Thyroid gland (tissue), 4 donors: Measurements from ENCODE around the gene CATSPER1. TPM values are rescaled to one million over a fixed set of nuclear protein-coding genes. Genes with fewer than 3 reads are reported as not detected.

ENCODE experiments used
- DNase-seq, 2 donors: peaks; one replicate each; pipeline ENCODE4 v3.0.0-alpha.2; 2019
- H3K27ac ChIP-seq, 3 donors: fragments of 200-600 bp; sonication (generic); 1 replicate in 2 of 3; 2 replicates in 1 of 3; pipeline ENCODE4 v1.5.1; 2016 to 2019; ENCODE audit warnings: mild to moderate bottlenecking in 1 of 3, moderate library complexity in 1 of 3
- H3K27me3 ChIP-seq: fragments of 200-600 bp; sonication (generic); one replicate; pipeline ENCODE4 v1.5.1; 2019
- H3K36me3 ChIP-seq, 2 donors: fragments of 200-600 bp; sonication (generic); one replicate each; pipeline ENCODE4 v1.5.1; 2016 to 2019
- H3K4me1 ChIP-seq, 2 donors: fragments of 200-600 bp; sonication (generic); one replicate each; pipeline ENCODE4 v1.5.1; 2017 to 2019
- H3K4me3 ChIP-seq, 3 donors: fragments of 200-600 bp; sonication (generic); replicated peaks in 1 of 3; 1 replicate in 2 of 3; 2 replicates in 1 of 3; pipeline ENCODE4 v1.5.1; 2016; ENCODE audit warnings: mild to moderate bottlenecking in 1 of 3
- H3K9me3 ChIP-seq: fragments of 200-600 bp; sonication (generic); one replicate; pipeline ENCODE4 v1.5.1; 2017
- CTCF ChIP-seq, 6 experiments: fragments of 200-600 bp in 3 of 6; fragments of 450-650 bp in 3 of 6; sonication (generic) in 3 of 6; IDR thresholded peaks; one replicate each; pipeline ENCODE4 v1.5.1; 2016 to 2019; ENCODE audit warnings: antibody characterized with exemption in 6 of 6, mild to moderate bottlenecking in 2 of 6, inconsistent platforms in 1 of 6, moderate library complexity in 1 of 6
- POLR2A ChIP-seq, 2 donors: fragments of 450-650 bp; IDR thresholded peaks; one replicate each; pipeline ENCODE4 v1.6.1; 2017; ENCODE audit warnings: antibody characterized with exemption in 2 of 2, mild to moderate bottlenecking in 2 of 2, moderate library complexity in 1 of 2
- WGBS, 2 donors: methylation state at CpG; one replicate each; pipeline ENCODE4 v1.1.5; 2017; 5-methylcytosine and 5-hydroxymethylcytosine counted together
- intact Hi-C: fragments of 100-400 bp; cut with DNase I; formaldehyde crosslinking; loops from one replicate; pipeline ENCODE4 v1.15.1; 2023
- total RNA-seq, 4 donors: library from RNA; depleted of rRNA; stranded (reverse); fragments of >200 nt; gene quantifications; one replicate each; pipeline ENCODE4 v1.2.3, GENCODE V29; 2016

The CATSPER1 gene
- not detected for total RNA-seq

- DNase-seq: no peak
- no peak within 1 kb of the TSS for H3K27ac ChIP-seq
- 90 to 93% methylated on average over 18 of the region's 18 CpGs for WGBS, 2 donors
- H3K36me3 ChIP-seq: no peaks in the 10 kb centered on the region
- no peak within 1 kb of the TSS for H3K4me3 ChIP-seq
- intact Hi-C loops: no loop called here
- TF ChIP-seq POLR2A (IDR thresholded peaks at IDR 0.05) (no peak), CTCF (IDR thresholded peaks at IDR 0.05) (no peak)
- H3K27me3 ChIP-seq: no peaks in the 10 kb centered on the region
- H3K4me1 ChIP-seq: peaks cover 0 to 9% of the 10 kb centered on the region in 2 donors
- no peaks in the 10 kb centered on the region for H3K9me3 ChIP-seq
Measured at GRCh38 chr11:66026017-66026529, at the start of gene CATSPER1. TSS of gene CATSPER1 (minus strand) at chr11:66026479. CDS start at chr11:66026379, 100 bp downstream.

GRCh38 chr11:66075273-66075672, 49.0 kb upstream of the CATSPER1 start:
- intact Hi-C loops: loop anchor here (10.0 kb wide), 1 partner anchor 140 kb away; no protein-coding TSS in a partner anchor
- no peaks in the 10 kb centered on the region for H3K27me3 ChIP-seq
- WGBS, 2 donors: 94 to 97% methylated on average over 4 of the region's 4 CpGs
- DNase-seq: no peak
- peaks cover 19 to 26% of the 10 kb centered on the region in 2 donors for H3K4me1 ChIP-seq
- no peak overlapping the region for H3K27ac ChIP-seq
- TF ChIP-seq CTCF (IDR thresholded peaks at IDR 0.05) (no peak), POLR2A (IDR thresholded peaks at IDR 0.05) (no peak)
- no peak overlapping the region for H3K4me3 ChIP-seq
- H3K9me3 ChIP-seq: no peaks in the 10 kb centered on the region
- no peaks in the 10 kb centered on the region for H3K36me3 ChIP-seq

- WGBS, 2 donors: 100% methylated on average over 1 of the region's 1 CpG
- DNase-seq: no peak
- intact Hi-C loops: loop anchor here (10.0 kb wide), 1 partner anchor 141 kb away; no protein-coding TSS in a partner anchor
- Histone ChIP-seq H3K4me3 (no peak overlapping the region), H3K27ac (no peak overlapping the region), H3K9me3 (no peaks in the 10 kb centered on the region), H3K4me1 (peaks cover 27 to 35% of the 10 kb centered on the region in 2 donors), H3K27me3 (no peaks in the 10 kb centered on the region), H3K36me3 (peaks cover 3 to 4% of the 10 kb centered on the region in 2 donors)
- no peak for TF ChIP-seq CTCF (IDR thresholded peaks at IDR 0.05)
- no peak for TF ChIP-seq POLR2A (IDR thresholded peaks at IDR 0.05)
Measured at GRCh38 chr11:66073669-66074068, 47.4 kb upstream of the CATSPER1 start.

GRCh38 chr11:66072518-66072917, 46.2 kb upstream of the CATSPER1 start:
- H3K27ac ChIP-seq: no peak overlapping the region
- intact Hi-C loops: loop anchor here (10.0 kb wide), 1 partner anchor 142 kb away; no protein-coding TSS in a partner anchor
- H3K9me3 ChIP-seq: no peaks in the 10 kb centered on the region
- 88 to 90% methylated on average over 8 of the region's 8 CpGs for WGBS, 2 donors
- H3K4me3 ChIP-seq: no peak overlapping the region
- TF ChIP-seq CTCF (IDR thresholded peaks at IDR 0.05) (no peak), POLR2A (IDR thresholded peaks at IDR 0.05) (no peak)
- no peaks in the 10 kb centered on the region for H3K27me3 ChIP-seq
- no peak for DNase-seq
- peaks cover 37 to 38% of the 10 kb centered on the region in 2 donors for H3K4me1 ChIP-seq
- H3K36me3 ChIP-seq: peaks cover 13% of the 10 kb centered on the region in 2 donors

GRCh38 chr11:66072081-66072480, 45.8 kb upstream of the CATSPER1 start:
- WGBS, 2 donors: 90 to 93% methylated on average over 3 of the region's 3 CpGs

More at GRCh38 chr11:66072081-66072480, 45.8 kb upstream of the CATSPER1 start:
- Histone ChIP-seq H3K9me3 (no peaks in the 10 kb centered on the region), H3K4me1 (peaks cover 34 to 35% of the 10 kb centered on the region in 2 donors), H3K36me3 (peaks cover 17% of the 10 kb centered on the region in 2 donors), H3K27me3 (no peaks in the 10 kb centered on the region), H3K27ac (peak overlapping the region in 1 of 3 donors; percentile 78), H3K4me3 (no peak overlapping the region)
- intact Hi-C loops: loop anchor here (10.0 kb wide), 1 partner anchor 143 kb away; no protein-coding TSS in a partner anchor
- TF ChIP-seq CTCF (IDR thresholded peaks at IDR 0.05) (no peak), POLR2A (IDR thresholded peaks at IDR 0.05) (no peak)
- no peak for DNase-seq
